GM19025 (cell line): ENCODE data around the gene TRIM2.
A peak's percentile ranks its signal among the peaks of the same experiment; 100 is the strongest.

Experiments
- ATAC-seq: cut with Tn5 transposase; IDR thresholded peaks from one replicate; pipeline ENCODE4 v1.9.1; 2021; ENCODE audit warnings: mild to moderate bottlenecking, low read depth, moderate library complexity; ENCODE audit not compliant: unreplicated experiment

The TRIM2 gene

GRCh38 chr4:153318696-153319320, 114.6 kb downstream of the TRIM2 start:
- ATAC-seq: no peak

GRCh38 chr4:153322791-153323190, 118.5 kb downstream of the TRIM2 start:
- ATAC-seq: no peak

GRCh38 chr4:153324046-153324445, 119.8 kb downstream of the TRIM2 start:
- ATAC-seq: no peak

GRCh38 chr4:153325558-153325957, 121.3 kb downstream of the TRIM2 start:
- ATAC-seq: no peak

- ATAC-seq: no peak
These were observed 122.3 kb downstream of the TRIM2 start for GRCh38 chr4:153326513-153326912.

GRCh38 chr4:153327247-153327646, 123.0 kb downstream of the TRIM2 start:
- no peak for ATAC-seq

GRCh38 chr4:153332936-153333335, 128.7 kb downstream of the TRIM2 start:
- no peak for ATAC-seq

- ATAC-seq: no peak
These were observed 129.6 kb downstream of the TRIM2 start for GRCh38 chr4:153333874-153334273.

GRCh38 chr4:153335665-153336064, 131.4 kb downstream of the TRIM2 start:
- ATAC-seq: no peak

- ATAC-seq: no peak
These were observed 133.4 kb downstream of the TRIM2 start for GRCh38 chr4:153337686-153338085.

- ATAC-seq: no peak
These were observed 137.4 kb downstream of the TRIM2 start for GRCh38 chr4:153341575-153342090.

GRCh38 chr4:153342751-153343552, 138.7 kb downstream of the TRIM2 start:
- ATAC-seq: no peak

GRCh38 chr4:153344131-153345011, 140.1 kb downstream of the TRIM2 start, which contains the start of gene MND1:
TSS of gene MND1 (plus strand) at chr4:153344688. CDS start at chr4:153344738, 50 bp downstream.
- peak; percentile 84 for ATAC-seq

- peak; percentile 54 for ATAC-seq
These were observed 141.1 kb downstream of the TRIM2 start for GRCh38 chr4:153345012-153345981.

GRCh38 chr4:153346031-153346430, 141.8 kb downstream of the TRIM2 start:
- ATAC-seq: no peak

- ATAC-seq: no peak
These were observed 142.3 kb downstream of the TRIM2 start for GRCh38 chr4:153346563-153346962.

- ATAC-seq: no peak
These were observed 142.9 kb downstream of the TRIM2 start for GRCh38 chr4:153347117-153347516.

- no peak for ATAC-seq
These were observed 143.8 kb downstream of the TRIM2 start for GRCh38 chr4:153348006-153348405.

GRCh38 chr4:153349206-153349805, 145.1 kb downstream of the TRIM2 start:
- no peak for ATAC-seq
